Effector memory CD4-positive, alpha-beta T cell (primary cell): ENCODE results near the gene GRAP.

Experiments
- DNase-seq, 3 donors: peaks; one replicate each; pipeline ENCODE4 v3.0.0-alpha.2; 2020
- H3K27ac ChIP-seq: 2 replicates; pipeline ENCODE4 v1.7.0; 2013; ENCODE audit warnings: mild to moderate bottlenecking, low read length, moderate library complexity; ENCODE audit not compliant: insufficient read depth, poor library complexity, severe bottlenecking
- H3K27me3 ChIP-seq: replicated peaks from 2 replicates; pipeline ENCODE4 v1.7.0; 2013; ENCODE audit warnings: mild to moderate bottlenecking, low read length; ENCODE audit not compliant: insufficient read depth, control insufficient read depth, poor library complexity, severe bottlenecking
- H3K36me3 ChIP-seq: 2 replicates; pipeline ENCODE4 v1.7.0; 2013; ENCODE audit warnings: mild to moderate bottlenecking, low read length, moderate library complexity; ENCODE audit not compliant: control insufficient read depth, insufficient read depth
- H3K4me1 ChIP-seq: 2 replicates; pipeline ENCODE4 v1.7.0; 2013; ENCODE audit warnings: low read length, mild to moderate bottlenecking; ENCODE audit not compliant: control insufficient read depth, insufficient read depth, poor library complexity, severe bottlenecking
- H3K4me3 ChIP-seq: 2 replicates; pipeline ENCODE4 v1.7.0; 2013; ENCODE audit warnings: low read length, low read depth, mild to moderate bottlenecking; ENCODE audit not compliant: insufficient read depth, poor library complexity, severe bottlenecking
- H3K9me3 ChIP-seq: 2 replicates; pipeline ENCODE4 v1.7.0; 2013; ENCODE audit warnings: mild to moderate bottlenecking, low read length, moderate library complexity; ENCODE audit not compliant: control insufficient read depth

The GRAP gene

GRCh38 chr17:18994631-18995030 is 52.1 kb downstream of the GRAP start:
- Histone ChIP-seq H3K36me3 (peaks cover 6% of the 10 kb centered on the region), H3K9me3 (no peaks in the 10 kb centered on the region), H3K4me3 (no peak overlapping the region), H3K27me3 (no peaks in the 10 kb centered on the region), H3K4me1 (peaks cover 19% of the 10 kb centered on the region), H3K27ac (no peak overlapping the region)
- DNase-seq: no peak

DNA sequence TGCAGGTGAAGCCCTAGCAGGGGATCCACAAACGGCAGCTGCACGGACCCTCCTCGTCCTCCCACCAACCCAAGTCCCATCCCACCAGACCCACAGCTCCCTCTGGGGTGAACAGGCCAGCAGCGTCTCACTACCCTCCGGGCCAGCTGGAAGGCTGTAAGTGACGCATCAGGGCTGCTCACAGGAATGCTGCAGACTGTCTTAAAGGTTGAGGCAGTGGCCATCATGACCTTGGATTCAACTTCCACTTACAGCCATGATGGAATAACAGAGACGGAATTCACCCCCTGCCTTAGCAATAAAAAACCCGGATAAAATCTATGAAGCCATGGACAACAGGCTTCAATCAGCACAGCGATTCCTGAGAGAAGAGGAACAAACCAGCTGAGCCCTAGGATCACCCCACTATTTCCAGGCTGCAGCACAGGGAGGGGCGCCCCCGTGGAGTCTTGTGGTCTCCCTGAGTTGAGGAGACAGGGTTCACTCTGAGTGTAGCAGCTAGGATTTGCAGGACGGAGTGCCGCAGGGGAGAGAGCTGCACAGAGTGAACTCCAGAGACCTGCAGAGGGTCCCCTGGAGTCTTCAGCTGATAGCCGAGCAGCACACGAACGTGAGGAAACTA is 52.7 kb downstream of the GRAP start:
- Histone ChIP-seq H3K4me3 (no peak overlapping the region), H3K36me3 (peaks cover 3% of the 10 kb centered on the region), H3K27me3 (no peaks in the 10 kb centered on the region), H3K9me3 (no peaks in the 10 kb centered on the region), H3K27ac (no peak overlapping the region), H3K4me1 (peaks cover 19% of the 10 kb centered on the region)
- DNase-seq: no peak

DNA sequence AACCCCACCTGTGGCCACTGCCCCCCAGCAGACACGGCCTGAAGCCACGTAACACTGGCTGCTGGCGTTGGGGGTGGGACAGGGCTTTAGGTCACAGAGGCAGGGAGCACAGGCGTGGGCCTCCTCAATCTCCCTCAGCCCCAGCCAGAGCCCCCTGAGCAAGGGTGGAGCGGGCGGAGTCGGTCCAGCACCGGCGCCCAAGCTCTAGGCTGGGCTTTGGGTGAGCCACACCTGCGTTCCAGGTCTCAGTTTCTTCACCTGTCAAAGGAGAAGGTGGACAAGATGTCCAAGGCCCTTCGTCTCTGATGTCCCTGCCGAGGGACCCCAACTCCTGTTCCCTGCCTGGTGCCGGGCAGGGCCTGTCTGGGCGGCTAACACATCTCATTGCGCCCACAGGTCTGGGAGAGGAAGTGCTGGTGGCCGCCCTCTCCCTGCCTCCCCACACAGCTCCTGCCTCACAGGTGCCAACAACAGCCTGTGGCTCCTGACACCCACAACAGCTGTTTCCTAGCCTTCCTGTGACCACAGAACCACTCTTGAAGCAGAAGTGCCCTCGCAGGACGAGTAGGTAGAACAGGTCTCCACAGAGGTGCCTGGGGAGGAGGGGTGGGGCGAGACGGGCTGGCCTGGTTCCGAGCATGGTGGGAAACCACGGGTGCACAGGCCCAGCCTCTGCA is 54.2 kb downstream of the GRAP start:
- DNase-seq: peak; percentile 29 to 54 (median 35)

DNA sequence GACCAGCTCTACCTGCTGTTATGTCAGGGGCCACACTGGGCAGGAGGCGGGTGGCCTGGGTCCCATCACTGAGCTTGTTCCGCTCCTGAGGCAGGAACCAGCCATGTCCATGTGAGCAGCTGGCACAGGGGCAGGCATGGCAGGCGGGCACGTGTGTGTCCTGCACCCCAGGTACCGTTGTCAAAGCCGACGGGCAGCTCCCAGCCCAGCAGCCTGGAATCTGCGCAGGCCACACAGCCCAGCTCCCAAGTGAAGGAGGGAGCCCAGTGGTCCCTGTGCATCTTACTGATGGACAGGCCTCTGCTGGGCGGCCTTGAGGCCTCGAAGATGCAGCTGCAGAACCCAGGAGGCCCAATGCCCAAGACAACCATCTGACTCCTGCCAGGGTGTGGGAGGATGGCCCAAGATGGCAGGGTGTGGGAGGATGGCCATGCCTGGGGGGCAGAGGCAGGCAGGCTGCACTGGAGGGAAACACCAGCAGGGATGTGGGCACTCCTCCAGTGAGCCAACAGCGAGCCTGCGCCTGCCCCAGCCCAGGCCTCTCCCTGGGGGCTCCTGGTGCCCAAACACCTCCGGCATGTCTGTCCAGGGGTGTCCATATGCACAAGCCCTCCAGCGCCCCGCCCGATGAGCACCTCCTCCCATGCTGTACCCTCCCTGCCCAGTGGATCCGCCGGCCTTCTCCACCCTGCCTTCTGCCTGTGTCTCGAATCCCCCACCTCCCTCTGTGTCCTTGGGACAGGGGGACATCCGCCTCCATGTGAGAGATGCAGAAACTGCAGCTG is 55.0 kb downstream of the GRAP start:
- Histone ChIP-seq H3K27me3 (no peaks in the 10 kb centered on the region), H3K4me3 (no peak overlapping the region), H3K36me3 (peaks cover 15% of the 10 kb centered on the region), H3K4me1 (peaks cover 19% of the 10 kb centered on the region), H3K9me3 (no peaks in the 10 kb centered on the region), H3K27ac (no peak overlapping the region)
- no peak for DNase-seq

More for the DNA sequence above, 54.2 kb downstream of the GRAP start:
- peaks cover 14% of the 10 kb centered on the region for H3K36me3 ChIP-seq
- H3K27ac ChIP-seq: no peak overlapping the region
- H3K9me3 ChIP-seq: no peaks in the 10 kb centered on the region
- no peak overlapping the region for H3K4me3 ChIP-seq
- H3K4me1 ChIP-seq: peaks cover 19% of the 10 kb centered on the region
- no peaks in the 10 kb centered on the region for H3K27me3 ChIP-seq

GRCh38 chr17:18990331-18990730 is 56.4 kb downstream of the GRAP start:
- H3K4me1 ChIP-seq: peaks cover 19% of the 10 kb centered on the region
- no peak overlapping the region for H3K27ac ChIP-seq
- H3K36me3 ChIP-seq: peaks cover 15% of the 10 kb centered on the region

GRCh38 chr17:18988546-18989173 is 58.1 kb downstream of the GRAP start:
- no peak for DNase-seq
- peaks cover 15% of the 10 kb centered on the region for H3K36me3 ChIP-seq
- no peak overlapping the region for H3K27ac ChIP-seq
- H3K27me3 ChIP-seq: no peaks in the 10 kb centered on the region
- peaks cover 13% of the 10 kb centered on the region for H3K4me1 ChIP-seq
- no peaks in the 10 kb centered on the region for H3K9me3 ChIP-seq
- H3K4me3 ChIP-seq: no peak overlapping the region

More at GRCh38 chr17:18990331-18990730, 56.4 kb downstream of the GRAP start:
- no peak for DNase-seq
- H3K4me3 ChIP-seq: no peak overlapping the region
- no peaks in the 10 kb centered on the region for H3K9me3 ChIP-seq
- no peaks in the 10 kb centered on the region for H3K27me3 ChIP-seq

- H3K4me3 ChIP-seq: no peak overlapping the region
- no peaks in the 10 kb centered on the region for H3K9me3 ChIP-seq
- H3K4me1 ChIP-seq: peaks cover 7% of the 10 kb centered on the region
- H3K27me3 ChIP-seq: no peaks in the 10 kb centered on the region
- no peak overlapping the region for H3K27ac ChIP-seq
- DNase-seq: no peak
- peaks cover 11% of the 10 kb centered on the region for H3K36me3 ChIP-seq
Measured at GRCh38 chr17:18987862-18988545, 58.8 kb downstream of the GRAP start.

DNA sequence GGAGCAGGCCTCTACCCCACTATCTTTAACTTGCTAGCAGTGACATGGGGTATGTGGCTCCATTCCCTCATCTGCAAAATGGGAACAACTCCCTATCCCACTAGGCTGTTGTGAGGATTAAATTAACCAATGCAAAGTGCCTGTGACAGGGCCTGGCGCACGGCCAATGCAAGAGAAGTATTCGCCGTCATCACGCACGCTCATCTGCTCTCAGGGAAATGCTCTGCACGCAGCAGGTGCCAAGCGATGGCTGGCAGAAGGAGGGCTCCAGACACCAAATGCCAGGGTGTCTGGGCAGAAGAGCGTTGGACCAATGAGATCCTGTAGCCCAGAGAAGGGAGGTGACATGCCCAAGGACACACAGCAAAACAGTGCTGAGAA is 59.5 kb downstream of the GRAP start:
- no peak for DNase-seq
- Histone ChIP-seq H3K27me3 (no peaks in the 10 kb centered on the region), H3K4me3 (no peak overlapping the region), H3K4me1 (no peaks in the 10 kb centered on the region), H3K27ac (no peak overlapping the region), H3K9me3 (no peaks in the 10 kb centered on the region), H3K36me3 (peaks cover 11% of the 10 kb centered on the region)

DNA sequence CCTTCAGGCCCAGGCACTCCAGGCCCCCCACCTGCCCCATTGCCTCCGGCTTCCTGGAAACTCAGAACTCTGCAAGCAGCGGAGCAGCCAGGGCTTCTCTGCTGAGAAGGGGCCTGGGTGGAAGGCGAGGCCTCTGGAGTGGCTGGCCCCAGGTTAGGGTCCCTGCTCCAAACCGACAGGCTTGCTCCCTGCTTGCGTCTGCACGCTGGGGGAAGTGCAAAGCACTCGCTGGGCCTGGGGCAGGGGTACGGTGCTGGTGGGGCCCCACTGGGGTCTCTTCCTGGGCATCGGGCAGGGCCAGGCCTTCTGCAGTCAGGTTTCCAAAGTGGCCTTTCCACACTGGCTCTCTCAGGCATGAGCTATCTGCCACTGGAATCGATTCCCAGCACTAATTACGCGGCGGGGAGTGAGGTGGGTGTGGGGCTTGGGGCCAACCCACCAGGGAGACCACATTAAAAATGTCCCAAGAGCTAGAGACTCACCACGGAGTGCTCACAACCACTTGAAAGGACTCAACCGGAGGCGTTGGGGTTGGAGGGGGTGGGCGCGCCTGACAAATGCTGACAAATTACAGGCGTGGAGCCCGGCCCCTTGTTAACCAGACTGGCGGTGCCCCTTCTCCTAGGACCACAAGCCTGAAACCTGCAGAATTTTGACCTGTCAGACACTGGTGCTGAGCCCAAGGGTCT is 60.1 kb downstream of the GRAP start:
- Histone ChIP-seq H3K4me3 (no peak overlapping the region), H3K36me3 (peaks cover 11% of the 10 kb centered on the region), H3K27ac (no peak overlapping the region), H3K4me1 (no peaks in the 10 kb centered on the region), H3K9me3 (no peaks in the 10 kb centered on the region), H3K27me3 (no peaks in the 10 kb centered on the region)
- no peak for DNase-seq
